T-helper 9 cell (primary cell): ENCODE results near the gene RASL10A.
"Not testable (repeated sequence)": the region's sequence is repeated elsewhere in the genome, so short reads cannot be mapped to it uniquely, and the experiment has no call there.

Source experiments
- DNase-seq: peaks from one replicate; pipeline ENCODE4 v3.0.0-alpha.2; 2020
- total RNA-seq, 2 donors: gene quantifications; one replicate each; lab custom pipeline; 2026; lab: John Stamatoyannopoulos, UW

Gene RASL10A, protein sequence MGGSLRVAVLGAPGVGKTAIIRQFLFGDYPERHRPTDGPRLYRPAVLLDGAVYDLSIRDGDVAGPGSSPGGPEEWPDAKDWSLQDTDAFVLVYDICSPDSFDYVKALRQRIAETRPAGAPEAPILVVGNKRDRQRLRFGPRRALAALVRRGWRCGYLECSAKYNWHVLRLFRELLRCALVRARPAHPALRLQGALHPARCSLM
- total RNA-seq = 0.24 to 0.42 reads per million in 2 donors

DNA sequence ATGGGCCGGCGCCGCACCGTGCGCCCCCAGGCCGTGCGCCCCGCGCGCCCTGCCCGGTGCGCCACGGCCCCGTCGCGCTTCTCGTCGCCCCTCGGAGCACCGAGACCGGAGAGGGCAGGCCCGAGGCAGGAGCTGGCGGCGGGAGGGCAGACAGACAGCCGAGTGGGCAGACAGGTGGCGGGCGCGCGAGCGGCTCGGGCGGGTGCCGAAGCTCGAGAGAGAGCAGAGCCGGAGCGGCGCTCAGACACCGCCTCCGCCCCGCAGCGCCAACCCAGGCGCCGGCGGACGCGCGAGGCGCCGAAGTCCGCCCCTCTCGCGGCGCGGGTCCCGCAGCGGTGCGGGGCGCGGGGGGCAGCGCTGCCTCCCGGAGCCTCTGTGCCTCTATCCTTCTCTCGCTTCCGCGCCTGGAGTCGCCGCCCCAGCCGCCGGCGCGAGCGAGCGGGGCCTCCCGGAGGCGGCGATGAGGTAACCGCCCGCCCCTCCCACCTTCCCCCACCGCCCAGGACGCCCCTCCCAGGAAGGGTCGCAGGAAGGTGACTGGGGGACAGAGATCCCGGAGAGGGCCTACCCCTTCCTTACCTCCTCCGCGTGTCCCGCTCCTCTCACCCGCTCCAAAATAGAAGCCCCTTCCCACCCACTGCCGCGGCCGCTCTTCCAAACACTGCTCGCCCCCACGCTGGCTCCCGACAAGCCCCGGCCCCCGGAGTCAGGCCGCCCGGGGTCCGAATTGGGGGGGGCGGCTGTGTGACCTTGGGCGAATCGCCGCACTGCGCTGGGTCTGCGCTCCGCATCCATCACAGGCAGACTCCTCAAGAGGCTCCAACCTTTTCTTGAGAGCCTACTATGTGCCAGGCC, at the start of gene RASL10A:
RASL10A (minus strand) TSS at position 412 of the 855 bp plus-strand sequence. CDS start 451 bp downstream, outside the sequence.
- DNase-seq = no peak

DNA sequence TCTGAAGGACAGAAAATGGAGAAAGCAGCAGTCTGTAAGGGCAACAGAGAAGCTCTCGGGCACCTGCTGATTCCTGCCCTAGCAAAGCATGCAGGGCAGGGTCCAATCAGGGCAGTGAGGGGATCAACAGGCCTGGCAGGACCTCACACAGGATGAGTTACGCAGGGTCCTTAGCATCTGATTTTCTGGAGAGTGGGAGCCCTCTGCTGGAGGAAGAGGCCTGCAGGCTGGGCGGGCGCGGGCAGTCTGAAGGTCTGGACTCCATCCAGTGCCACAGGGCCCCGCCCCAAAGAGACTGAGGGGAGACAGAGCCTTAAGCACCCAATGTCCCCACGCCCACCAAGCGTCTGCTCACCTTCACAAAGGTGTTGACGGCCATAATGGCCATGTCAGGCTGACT, 44.0 kb upstream of the RASL10A start:
- no peak for DNase-seq

DNA sequence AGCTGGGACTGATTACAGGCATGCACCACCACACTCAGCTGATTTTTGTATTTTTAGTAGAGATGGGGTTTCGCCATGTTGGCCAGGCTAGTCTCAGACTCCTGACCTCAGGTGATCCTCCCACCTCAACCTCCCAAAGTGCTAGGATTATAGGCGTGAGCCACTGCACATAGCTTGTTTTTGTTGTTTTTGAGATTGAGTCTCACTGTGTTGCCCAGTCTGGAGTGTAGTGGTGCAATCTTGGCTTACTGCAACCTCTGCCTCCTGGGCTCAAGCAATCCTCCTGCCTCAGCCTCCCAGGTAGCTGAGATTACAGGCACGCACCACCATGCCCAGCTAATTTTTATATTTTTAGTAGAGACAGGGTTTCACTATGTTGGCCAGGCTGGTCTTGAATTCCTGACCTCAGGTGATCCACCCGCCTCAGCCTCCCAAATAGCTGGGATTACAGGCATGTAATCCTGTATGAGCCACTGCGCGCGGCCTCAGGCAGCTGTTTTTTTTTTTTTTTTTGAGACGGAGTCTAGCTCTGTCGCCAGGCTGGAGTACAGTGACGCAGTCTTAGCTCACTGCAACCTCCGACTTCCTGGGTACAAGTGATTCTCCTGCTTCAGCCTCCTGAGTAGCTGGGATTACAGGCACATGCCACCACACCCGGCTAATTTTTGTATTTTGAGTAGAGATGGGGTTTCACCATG, 41.8 kb upstream of the RASL10A start:
- not testable (repeated sequence) for DNase-seq

DNA sequence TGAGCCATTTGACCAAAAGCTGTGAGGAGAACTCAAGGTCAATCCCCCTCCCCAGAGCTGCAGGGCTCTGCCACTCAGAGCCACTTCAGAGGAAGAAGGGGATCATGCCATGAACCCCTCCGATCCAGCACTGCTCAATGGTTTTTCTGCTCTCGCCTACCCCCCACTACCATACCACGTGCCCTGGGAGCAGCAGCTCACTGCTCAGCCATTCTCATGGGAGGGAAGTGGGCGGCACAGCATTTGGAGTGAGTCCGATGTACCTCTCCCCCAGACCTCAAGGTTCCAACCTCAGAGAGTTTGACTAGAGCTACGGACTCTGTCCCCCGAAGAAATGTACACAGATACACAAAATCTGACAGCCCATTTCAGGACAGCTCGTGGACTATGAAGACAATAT, 38.4 kb upstream of the RASL10A start:
- no peak for DNase-seq

DNA sequence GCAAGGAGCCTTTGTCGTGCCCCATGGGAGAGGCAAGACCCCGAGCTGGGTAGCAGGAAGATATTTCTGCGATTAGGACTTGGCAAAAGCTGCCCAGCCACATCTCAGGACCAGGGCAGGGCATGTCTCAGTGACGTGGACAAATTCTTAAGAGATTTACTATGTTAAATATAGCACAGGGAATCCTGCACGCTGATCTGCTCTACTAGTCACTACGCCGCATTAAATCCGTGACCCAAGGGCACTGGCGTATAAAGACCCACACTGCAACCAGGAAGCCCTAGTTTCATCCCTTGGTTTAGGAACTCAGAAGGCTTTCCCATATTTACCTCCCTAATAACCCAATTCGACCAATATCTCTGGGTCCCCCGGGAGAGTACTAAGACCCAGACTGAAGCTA, 37.8 kb upstream of the RASL10A start:
- no peak for DNase-seq

DNA sequence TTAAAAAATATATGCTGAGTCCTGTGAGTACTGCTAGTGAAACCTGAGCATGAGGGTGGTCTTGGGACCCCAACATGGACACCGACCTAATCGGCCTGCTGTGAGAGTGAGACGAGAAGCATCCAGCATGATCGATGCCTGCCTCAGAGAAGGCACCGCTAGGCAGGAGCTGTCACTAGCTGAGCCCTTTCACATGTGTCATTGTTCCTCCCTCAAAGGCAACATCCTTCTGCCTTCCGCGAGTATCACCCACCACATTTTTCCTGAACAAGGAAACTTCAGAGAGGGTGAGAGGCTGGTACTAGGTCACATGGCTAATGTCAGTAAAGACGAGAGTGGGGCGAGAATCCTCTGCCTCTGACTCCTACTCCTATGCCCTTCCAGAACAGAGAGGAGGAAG, 37.3 kb upstream of the RASL10A start:
- DNase-seq = no peak

DNA sequence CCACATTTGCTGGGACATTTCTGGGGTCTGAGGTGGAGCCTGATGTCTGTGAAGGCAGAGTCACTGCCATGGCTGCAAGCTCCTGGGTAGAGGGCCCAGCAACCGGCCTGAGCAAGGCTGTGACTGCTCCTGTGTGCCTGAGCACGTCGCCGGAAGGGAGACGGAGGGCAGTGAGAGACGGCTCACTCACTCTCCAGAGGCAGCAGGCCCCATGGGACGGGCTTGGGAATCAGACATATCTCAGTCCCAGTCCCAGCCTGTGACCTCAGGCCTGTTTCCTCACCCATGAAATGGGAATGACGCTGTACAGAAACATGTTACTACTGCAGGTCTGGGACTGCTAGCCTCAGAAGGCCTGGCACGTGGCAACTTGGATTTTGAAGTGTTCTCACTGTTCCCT, 36.4 kb upstream of the RASL10A start:
- DNase-seq = no peak

DNA sequence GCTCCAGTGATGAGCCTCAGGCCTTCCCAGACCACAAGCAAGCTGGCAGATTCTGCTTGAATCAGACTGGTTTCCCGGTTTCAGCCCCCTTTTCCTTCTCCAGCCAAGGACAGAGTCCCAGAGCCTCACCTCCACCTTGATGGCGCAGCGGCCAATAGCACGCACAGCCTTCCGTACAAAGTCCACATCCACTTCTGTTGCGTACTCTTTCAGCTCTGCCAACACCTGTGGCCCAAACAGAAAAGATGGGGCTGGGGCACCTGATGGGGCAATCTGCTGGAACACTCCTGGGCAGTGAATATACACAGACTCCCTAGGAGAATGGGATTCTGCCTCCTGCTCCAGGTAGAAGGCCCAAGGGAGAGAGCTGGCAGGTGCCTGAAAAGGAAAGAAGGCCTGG, 35.5 kb upstream of the RASL10A start:
- DNase-seq = no peak

DNA sequence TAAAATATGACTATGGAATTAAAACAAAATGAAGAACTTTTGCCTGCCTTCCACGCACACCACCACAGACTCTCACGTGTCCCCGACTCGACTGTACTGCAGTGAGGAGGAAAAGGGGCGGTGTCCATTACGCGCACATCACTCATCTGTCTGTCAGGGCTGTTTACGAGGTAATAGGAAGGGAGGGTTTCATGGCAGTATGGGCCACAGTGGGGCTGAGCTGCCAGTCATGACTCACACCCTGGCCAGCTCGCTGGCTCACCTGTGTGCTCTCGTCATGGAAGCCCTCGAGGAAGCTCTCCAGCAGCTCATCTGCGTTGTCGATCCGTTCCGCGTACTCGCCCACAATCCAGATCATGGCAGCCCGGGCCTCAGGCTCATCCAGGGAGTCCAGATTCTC, 33.5 kb upstream of the RASL10A start:
- no peak for DNase-seq

DNA sequence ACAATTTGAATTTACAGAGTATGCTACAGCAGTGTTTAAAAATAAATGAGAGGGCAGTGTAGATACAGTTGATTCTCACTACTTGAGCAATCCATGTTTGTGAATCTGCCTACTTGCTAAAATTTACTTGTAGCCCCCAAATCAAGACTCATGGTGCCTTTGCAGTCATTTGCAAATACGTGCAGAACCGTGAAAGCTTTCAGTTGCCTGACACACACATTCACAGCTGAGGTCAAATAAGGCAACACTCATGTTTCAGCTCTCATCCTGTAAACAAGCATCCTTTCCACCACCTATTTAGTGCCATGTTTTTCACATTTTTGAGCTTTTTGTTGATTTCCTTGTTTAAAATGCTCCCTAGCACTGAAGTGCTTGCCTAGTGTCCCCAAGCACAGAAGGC, 32.5 kb upstream of the RASL10A start:
- DNase-seq = no peak

DNA sequence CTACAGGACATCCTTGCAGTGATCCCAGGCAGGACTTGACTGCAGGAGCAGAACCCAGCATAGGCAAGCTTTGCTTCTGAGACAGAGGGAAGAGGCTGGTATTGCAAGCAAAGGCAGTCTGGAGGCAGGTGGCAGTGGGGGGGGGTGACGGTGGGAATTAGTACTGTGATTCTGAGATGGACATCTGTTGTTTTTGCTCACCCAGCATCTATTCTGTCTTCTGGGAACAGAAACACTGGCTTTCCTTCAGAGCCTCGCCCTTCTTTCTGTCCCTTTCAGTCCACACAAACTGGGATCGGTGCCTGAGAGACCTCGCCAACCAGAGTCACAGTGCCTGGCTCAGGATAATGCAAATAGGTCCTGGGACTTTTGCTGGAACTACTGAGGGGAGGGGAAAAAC, 31.2 kb upstream of the RASL10A start:
- DNase-seq = no peak

DNA sequence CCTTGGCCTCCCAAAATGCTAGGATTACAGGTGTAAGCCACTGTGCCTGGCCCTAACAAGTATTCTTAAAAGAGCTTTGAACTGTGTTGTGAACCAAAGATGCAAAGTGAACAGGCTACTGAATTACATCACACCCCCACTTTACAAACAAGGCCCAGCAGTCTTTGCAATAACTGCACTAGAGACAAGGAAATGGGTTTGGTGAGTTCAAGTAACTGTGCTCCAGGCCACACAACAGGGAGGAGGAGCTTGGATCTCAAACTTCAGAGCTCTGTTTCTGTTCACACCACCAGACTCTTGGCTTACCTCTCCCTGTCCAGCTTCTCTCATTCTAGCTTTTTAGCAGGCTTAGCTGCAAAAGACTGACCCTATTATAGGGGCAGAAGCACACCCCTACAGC, 30.4 kb upstream of the RASL10A start:
- DNase-seq = no peak

DNA sequence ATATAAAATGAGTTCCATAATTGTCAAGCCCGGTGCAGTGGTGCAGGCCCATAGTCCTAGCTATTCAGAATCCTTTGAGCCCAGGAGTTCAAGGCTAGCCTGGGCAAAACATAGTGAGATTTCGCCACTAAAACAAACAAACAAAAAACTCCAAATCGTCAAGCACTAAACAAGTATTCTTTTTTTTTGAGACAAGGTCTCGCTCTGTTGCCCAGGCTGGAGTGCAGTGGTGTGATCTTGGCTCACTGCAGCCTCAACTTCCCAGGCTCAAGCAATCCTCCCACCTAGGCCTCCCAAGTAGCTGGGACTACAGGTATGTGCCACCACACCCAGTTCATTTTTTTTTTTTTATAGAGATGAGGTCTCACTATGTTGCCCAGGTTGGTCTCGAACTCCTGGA, 29.4 kb upstream of the RASL10A start:
- not testable (repeated sequence) for DNase-seq

DNA sequence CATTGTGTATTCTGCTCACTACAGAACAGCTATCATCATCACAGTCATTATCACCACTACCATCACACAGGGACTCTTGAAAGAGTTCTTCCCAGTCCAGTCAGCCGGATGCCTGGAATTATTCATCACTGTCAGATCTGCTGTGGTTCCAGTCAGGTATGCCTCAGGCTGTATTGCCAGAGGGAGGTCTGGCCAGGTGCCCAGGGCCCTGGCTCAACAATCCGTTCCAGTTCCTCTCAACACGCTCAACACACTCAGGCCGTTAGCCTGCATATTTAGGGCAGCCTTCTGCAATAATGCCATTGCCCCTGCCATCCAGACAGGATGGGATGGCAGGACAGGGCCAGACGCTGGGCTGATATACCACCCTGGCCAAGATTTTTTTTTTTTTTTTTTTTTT, 28.6 kb upstream of the RASL10A start:
- no peak for DNase-seq

DNA sequence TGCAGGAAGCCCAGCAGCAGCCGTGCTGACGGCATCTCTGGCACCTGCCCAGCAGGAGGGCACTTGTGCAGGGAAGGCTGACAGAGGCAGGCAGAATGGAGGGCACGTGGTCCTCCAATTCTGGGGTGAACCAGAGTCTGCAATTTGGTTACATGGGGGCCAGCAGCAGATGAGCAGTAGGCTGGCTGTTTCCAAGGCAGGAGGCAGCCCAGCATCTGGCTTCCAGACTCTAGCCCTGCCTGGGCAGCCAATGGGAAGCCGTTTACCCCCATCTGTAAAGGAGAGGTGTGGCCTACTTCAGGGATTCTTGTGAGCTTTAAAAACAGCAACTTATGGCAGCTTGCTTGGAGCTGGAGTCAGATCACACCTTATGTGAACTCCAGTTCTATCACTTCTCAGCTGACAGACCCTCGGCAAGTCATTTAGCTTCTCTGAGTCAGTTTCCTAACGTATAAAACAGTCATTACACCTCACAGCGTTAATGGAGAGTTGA, 27.9 kb upstream of the RASL10A start:
- no peak for DNase-seq

DNA sequence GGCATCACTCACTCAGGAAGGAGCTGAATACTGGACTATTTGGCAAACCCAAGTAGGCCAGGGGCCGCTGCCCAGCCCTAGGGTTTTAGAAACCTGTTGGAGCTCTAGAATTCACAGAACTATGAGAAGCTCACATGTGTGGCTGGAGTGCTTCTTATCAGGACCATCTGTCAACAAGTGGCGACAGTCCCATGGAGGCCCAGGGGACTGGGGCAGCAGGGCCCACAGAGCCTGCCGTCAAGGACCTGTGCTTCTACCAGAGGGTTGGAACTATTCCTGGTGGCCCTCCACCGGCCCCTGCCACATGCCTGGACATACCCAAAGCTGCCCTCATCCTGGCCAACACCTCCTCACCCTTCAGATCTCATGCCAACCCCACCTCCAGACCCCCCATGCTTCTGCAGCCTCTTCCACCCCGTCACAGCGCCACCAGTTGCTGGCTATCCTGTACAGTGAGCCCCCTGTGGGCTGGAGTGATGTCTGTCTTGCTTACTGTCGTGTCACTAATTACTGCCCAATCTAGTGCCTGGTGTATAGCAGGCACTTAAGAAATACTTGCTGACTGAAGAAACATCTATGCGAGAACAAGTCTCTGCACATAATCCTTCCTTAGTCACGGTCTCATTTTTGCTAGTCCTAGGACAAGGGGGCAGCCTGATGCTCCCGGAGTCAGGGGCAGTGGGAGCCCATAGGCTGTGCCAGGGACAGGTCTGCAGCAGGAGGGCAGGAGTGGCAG, 27.2 kb upstream of the RASL10A start:
- no peak for DNase-seq

DNA sequence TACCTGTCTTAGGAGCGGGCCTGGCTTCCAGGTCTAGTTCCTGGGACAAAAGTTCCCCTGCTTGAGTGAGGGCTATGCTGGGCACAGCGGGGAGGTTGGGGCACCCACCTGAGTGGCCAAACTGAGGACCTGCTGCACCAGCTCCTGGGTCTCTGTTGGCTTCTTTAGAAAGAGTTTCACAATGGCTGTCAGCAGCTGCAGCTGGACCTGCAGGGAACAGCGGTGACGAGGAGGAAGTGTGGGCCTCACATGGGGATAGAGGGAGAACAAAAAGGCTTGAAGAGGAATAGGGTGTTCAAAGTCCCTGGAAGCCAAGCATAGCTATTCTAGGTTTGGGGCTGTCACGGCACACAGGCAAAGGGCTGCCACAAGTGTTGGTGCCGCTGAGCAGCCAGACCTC, 26.7 kb upstream of the RASL10A start:
- DNase-seq = no peak

DNA sequence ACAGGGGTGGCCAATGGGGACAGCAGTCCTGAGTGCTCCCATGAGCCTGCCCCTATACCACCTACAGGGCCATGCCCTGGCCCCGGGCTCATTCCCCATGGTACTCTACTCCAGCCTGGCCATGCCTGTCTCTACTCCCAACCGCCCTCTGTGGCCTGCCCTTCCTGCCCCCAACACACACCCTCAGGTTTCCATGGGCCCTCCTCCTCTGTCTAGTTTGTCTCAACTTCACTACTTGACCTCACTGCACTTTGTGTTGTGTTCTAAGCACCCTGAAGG, 26.3 kb upstream of the RASL10A start:
- DNase-seq = no peak

DNA sequence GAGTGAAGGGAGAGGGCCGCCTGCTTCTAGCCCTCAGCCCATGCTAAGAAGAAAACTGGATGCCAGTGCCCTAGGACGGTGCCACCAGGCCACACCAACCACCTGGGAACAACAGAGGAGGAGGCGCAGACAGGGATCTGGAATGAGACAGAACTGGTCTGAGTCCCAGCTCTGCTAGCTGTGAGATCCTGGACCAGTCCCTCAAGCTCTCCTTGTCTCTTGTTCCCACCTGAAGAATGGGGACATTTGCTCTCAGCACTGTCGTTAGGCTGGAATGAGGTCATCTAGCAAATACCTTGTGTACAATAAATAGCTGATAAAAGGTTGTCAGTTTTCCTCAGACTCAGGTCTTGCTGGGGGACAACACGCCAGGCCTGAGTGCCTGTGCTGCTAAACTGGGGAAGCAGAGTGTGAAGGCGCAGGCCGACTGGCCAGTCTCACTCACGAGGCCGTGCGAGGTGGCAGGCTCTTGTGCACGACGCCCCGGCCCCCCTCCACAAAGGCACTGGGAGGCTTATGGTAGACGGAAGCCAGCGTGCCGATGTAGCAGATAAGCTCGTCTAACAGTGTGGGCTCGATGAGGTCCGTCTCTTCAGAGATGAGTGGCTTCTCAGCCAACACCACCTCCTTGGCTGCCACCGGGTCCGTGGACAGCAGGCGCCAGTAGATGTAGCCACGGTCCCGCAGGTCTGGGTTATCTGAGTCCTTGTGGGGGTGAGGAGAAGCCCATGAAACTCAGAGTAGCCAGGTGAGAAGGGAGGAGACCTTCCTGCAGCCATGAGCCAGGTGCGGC, 25.8 kb upstream of the RASL10A start:
- no peak for DNase-seq

DNA sequence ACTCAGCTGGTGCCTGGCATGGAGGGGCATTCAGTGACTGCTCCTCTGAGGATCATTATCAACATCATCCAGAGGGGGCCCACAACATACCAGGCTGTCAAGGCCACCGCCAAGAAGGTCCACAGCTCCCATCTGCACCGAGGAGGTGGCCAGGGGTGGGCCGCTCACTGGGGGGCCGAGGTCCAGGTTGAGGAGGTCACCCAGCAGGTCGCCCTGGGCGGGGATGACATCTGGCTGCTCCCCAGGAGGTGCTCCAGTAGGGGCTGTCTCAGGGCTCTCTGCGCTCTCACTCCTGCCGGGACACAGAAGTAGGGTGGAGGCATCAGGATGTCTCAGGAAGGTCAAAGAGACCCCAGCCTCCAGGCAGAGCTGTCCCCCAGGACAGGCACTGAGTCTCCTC, 25.1 kb upstream of the RASL10A start:
- no peak for DNase-seq

DNA sequence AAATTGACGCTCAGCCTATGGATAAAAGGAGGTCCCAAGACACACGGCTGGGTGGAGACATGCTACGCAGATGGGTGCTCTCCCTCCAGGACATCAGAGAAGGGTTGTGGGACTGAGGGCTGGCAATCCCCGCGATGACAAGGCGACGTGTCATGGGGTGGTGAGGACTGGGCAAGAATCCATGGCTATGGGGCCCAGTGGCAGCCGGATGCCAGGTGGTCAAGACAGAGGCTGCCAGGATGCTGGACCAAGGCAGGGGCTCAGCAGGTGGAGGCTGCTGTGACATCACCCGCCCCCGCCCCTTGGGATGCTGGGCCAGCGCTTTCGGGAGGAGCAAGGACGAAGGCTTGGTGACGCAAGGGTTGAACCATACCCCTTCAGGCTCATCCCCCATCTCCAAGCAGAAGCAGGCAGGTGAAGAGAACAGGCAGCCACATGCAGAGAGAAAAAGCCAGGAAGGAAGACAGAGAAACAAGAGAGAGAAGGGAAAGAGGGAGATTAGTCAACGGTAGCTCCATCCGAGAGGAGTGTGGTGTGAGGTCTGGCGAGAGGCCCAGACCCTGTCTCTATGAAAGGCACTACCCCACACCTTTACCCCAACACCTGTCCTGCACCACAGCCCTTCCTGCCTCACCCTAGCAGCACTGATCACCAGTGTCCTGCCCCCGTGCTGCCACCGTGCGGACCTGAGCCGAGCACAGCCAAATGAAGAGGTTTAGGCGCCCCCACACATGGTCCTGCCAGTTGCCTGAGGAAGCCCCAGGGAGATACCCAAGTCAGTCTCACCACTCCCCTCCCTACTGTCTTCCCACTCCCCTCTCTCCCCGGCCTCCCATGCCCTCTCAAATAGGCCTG, 24.1 kb upstream of the RASL10A start:
- DNase-seq = no peak
